Left ventricle myocardium inferior (tissue), 1 donor: Measurements from ENCODE around the gene SLC22A5. TPM values are rescaled to one million over a fixed set of nuclear protein-coding genes. Genes with fewer than 3 reads are reported as not detected.
"Not testable (repeated sequence)": the region's sequence is repeated elsewhere in the genome, so short reads cannot be mapped to it uniquely, and the experiment has no call there.

Source experiments
- DNase-seq: peaks from one replicate; pipeline ENCODE4 v3.0.0-alpha.2; 2020
- H3K27ac ChIP-seq: fragments of 200-600 bp; replicated peaks from 2 replicates; pipeline ENCODE4 v1.8.0; 2021
- H3K27me3 ChIP-seq: fragments of 200-600 bp; 2 replicates; pipeline ENCODE4 v1.8.0; 2021; ENCODE audit warnings: low read depth
- H3K36me3 ChIP-seq: fragments of 200-600 bp; 2 replicates; pipeline ENCODE4 v1.8.0; 2021
- H3K4me1 ChIP-seq: fragments of 200-600 bp; 2 replicates; pipeline ENCODE4 v1.8.0; 2021
- H3K4me3 ChIP-seq: fragments of 200-600 bp; 2 replicates; pipeline ENCODE4 v1.8.0; 2021; ENCODE audit warnings: mild to moderate bottlenecking, moderate library complexity
- H3K9me3 ChIP-seq: fragments of 200-600 bp; replicated peaks from 2 replicates; pipeline ENCODE4 v1.8.0; 2021
- intact Hi-C: fragments of 100-400 bp; cut with micrococcal nuclease; formaldehyde crosslinking; loops from one replicate; pipeline ENCODE4 v1.11.0; 2022
- total RNA-seq: library from RNA; stranded (reverse); fragmentation: NEBNext Ultra II Directional; extraction: Animal tissue kit (Norgen Biotek cat#: 25700); gene quantifications from one replicate; pipeline ENCODE4 v1.2.1, GENCODE V29; 2021
- TF ChIP-seq, protein P1 (sequence below): fragments of 200-600 bp; IDR thresholded peaks from 2 replicates; pipeline ENCODE4 v1.8.0; 2021; ENCODE audit warnings: antibody characterized with exemption, mild to moderate bottlenecking, borderline replicate concordance
- donor health status: DM: no; HTN: yes; CAD: no; lungs with severe emphysema.

Gene SLC22A5
- total RNA-seq, 1 donor from 2014 or later: 20.8 TPM

DNA sequence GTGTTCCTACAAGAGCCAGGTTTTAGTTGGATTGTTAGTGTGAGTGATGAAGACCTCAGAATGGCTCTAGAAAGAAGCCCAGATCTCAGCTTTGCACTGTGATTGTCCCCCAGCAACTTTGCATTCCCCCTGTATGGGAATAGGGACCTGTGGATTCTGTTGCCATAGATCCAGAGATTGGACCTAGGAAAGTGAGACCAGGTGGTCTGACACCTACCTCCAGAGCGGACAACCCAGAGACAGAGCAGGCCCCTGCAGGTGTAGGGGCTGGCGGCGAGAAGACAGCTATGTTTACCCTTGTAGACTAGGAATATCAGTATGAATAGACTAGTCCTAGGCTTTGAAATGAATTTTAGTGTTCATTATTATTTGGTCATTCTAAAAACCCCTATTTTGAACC lies 67.4 kb downstream of the SLC22A5 start:
- no peak for DNase-seq
- peaks cover 99% of the 10 kb centered on the region for H3K4me1 ChIP-seq
- TF ChIP-seq, protein P1, sequence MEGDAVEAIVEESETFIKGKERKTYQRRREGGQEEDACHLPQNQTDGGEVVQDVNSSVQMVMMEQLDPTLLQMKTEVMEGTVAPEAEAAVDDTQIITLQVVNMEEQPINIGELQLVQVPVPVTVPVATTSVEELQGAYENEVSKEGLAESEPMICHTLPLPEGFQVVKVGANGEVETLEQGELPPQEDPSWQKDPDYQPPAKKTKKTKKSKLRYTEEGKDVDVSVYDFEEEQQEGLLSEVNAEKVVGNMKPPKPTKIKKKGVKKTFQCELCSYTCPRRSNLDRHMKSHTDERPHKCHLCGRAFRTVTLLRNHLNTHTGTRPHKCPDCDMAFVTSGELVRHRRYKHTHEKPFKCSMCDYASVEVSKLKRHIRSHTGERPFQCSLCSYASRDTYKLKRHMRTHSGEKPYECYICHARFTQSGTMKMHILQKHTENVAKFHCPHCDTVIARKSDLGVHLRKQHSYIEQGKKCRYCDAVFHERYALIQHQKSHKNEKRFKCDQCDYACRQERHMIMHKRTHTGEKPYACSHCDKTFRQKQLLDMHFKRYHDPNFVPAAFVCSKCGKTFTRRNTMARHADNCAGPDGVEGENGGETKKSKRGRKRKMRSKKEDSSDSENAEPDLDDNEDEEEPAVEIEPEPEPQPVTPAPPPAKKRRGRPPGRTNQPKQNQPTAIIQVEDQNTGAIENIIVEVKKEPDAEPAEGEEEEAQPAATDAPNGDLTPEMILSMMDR: no peak
- H3K36me3 ChIP-seq: no peaks in the 10 kb centered on the region
- intact Hi-C loops: no loop called here
- H3K27me3 ChIP-seq: no peaks in the 10 kb centered on the region
- peak overlapping the region; percentile 83 for H3K27ac ChIP-seq
- H3K9me3 ChIP-seq: no peaks in the 10 kb centered on the region
- no peak overlapping the region for H3K4me3 ChIP-seq

DNA sequence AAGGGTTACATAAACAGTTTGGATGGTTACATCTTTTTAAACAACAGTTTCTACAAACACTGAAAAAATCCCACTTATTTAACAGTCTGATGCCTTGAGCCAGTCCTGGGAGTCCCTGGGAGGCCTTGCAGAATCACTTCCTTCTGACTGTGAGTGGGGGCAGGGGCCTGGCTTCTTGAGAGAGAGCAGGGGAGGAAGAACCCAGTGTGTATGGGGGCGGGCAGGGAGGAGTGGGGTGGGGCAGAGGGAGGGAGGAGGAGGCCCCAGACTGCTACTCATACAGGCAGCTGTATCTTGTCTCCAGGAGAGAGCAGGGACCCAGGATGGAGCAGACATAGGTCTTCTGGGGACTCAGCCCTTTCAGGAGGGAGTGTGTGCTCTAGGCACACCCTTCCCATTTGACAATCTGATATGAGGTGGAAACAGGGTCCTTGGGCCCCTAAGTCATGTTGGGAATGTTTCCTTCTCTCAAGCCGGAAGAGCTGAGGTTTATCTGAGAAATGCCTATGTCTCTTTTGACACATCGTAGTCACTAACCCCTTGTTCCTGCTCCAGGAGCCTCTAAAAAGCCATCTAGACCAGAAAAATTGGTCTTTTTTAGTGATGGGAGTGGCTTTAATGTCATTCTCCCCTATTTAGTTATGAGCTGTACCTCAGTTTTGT lies 68.2 kb downstream of the SLC22A5 start:
- Histone ChIP-seq H3K4me1 (peaks cover 99% of the 10 kb centered on the region), H3K27ac (peak overlapping the region; percentile 83), H3K9me3 (no peaks in the 10 kb centered on the region), H3K4me3 (no peak overlapping the region), H3K27me3 (no peaks in the 10 kb centered on the region), H3K36me3 (no peaks in the 10 kb centered on the region)
- intact Hi-C loops: no loop called here
- peak; percentile 83 for DNase-seq
- TF ChIP-seq, protein P1: no peak

DNA sequence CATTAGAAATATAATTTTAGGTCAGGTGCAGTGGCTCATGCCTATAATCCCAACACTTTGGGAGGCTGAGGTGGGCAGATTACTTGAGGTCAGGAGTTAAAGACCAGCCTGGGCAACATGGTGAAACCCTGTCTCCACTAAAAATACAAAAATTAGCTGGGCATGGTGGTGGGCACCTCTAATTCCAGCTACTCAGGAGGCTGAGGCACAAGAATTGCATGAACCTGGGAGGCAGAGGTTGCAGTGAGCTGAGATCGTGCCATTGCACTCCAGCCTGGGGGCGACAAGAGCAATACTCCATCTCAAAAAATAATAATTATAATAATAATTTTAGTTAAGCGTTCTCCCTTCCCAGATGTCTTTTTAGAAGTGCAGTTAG lies 68.7 kb downstream of the SLC22A5 start:
- Histone ChIP-seq H3K27ac (peak overlapping the region; percentile 83), H3K4me1 (peaks cover 99% of the 10 kb centered on the region)
- intact Hi-C loops, H3K27me3 ChIP-seq, DNase-seq, H3K36me3 ChIP-seq, H3K9me3 ChIP-seq, H3K4me3 ChIP-seq: not testable (repeated sequence)

DNA sequence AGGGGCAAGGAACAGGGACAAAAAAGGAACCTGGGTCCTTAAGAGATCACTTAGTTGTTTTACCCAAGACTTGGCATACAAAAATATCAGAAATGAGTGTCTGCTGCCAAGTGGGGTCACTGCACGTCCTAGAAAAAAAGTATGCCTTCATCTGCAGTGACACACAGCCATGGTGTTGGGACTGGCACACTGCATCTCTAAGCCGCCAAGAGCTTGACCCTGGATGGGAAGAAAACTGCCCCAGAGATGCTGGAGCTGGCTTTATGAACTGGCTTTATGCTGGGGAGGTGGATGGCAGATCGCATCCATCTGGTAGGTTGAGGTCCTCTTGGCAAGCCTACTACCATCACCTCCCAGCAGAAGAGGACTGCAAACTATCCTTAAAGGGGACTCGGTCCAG lies 69.4 kb downstream of the SLC22A5 start:
- H3K36me3 ChIP-seq: no peaks in the 10 kb centered on the region
- TF ChIP-seq, protein P1: no peak
- no peaks in the 10 kb centered on the region for H3K9me3 ChIP-seq
- peak overlapping the region; percentile 17 for H3K4me3 ChIP-seq
- no peaks in the 10 kb centered on the region for H3K27me3 ChIP-seq
- peak overlapping the region; percentile 83 for H3K27ac ChIP-seq
- DNase-seq: no peak
- H3K4me1 ChIP-seq: peaks cover 99% of the 10 kb centered on the region
- intact Hi-C loops: no loop called here

DNA sequence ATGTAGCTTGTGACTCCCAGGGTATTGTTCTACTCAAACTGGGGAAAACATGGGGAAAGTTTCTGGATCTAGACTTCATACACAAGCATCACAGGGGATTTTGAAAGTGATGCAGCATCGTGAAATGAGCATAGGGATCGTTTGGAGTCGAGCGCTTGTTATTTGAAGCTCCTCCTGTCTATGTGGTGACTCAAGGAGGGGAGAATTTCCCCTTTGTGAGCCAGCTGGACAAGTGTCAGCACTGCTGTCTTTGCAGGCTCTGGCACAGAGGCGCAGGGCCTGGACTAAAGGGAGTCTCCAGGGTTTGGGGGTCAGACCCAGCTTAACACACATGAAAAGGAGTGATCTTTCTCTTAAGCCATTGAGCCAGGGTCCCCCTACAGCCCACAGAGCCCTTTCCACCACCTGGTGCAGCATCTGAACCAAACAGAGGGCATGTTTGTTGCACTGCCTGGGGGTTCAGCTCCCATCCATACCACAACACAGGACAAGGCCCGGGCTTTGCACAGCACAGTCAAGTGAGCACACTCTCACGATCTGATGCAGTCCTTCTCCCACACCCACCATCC lies 70.1 kb downstream of the SLC22A5 start:
- Histone ChIP-seq H3K27me3 (no peaks in the 10 kb centered on the region), H3K36me3 (no peaks in the 10 kb centered on the region), H3K4me1 (peaks cover 99% of the 10 kb centered on the region), H3K27ac (peak overlapping the region; percentile 83), H3K9me3 (no peaks in the 10 kb centered on the region), H3K4me3 (peak overlapping the region; percentile 17)
- TF ChIP-seq, protein P1: no peak
- intact Hi-C loops: no loop called here
- DNase-seq: peak; percentile 78

DNA sequence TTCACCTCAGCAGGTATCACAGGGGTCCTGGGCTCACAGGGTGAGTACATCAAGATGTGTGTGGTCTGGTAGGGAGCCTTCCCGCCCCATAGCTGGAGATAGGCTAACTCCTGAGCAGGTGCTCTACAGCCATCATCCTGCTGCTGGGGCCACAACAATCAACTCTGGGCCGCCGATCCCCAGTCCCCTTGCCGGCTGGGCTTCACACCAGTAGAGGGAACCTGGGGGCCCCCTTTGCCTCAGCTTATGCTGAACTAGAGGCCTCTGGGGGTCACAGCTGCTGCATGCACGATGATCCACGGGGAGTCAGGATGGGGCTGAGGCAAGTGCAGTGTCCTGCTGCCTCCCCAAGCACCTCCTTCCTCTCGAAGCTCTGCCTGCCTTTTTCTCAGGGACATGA lies 74.6 kb downstream of the SLC22A5 start:
- TF ChIP-seq, protein P1: no peak
- H3K9me3 ChIP-seq: no peaks in the 10 kb centered on the region
- intact Hi-C loops: no loop called here
- peak overlapping the region; percentile 74 for H3K27ac ChIP-seq
- peaks cover 98% of the 10 kb centered on the region for H3K4me1 ChIP-seq
- H3K4me3 ChIP-seq: no peak overlapping the region
- no peaks in the 10 kb centered on the region for H3K27me3 ChIP-seq
- no peaks in the 10 kb centered on the region for H3K36me3 ChIP-seq
- no peak for DNase-seq
